ENCODE results near the gene SBF2.

DNA sequence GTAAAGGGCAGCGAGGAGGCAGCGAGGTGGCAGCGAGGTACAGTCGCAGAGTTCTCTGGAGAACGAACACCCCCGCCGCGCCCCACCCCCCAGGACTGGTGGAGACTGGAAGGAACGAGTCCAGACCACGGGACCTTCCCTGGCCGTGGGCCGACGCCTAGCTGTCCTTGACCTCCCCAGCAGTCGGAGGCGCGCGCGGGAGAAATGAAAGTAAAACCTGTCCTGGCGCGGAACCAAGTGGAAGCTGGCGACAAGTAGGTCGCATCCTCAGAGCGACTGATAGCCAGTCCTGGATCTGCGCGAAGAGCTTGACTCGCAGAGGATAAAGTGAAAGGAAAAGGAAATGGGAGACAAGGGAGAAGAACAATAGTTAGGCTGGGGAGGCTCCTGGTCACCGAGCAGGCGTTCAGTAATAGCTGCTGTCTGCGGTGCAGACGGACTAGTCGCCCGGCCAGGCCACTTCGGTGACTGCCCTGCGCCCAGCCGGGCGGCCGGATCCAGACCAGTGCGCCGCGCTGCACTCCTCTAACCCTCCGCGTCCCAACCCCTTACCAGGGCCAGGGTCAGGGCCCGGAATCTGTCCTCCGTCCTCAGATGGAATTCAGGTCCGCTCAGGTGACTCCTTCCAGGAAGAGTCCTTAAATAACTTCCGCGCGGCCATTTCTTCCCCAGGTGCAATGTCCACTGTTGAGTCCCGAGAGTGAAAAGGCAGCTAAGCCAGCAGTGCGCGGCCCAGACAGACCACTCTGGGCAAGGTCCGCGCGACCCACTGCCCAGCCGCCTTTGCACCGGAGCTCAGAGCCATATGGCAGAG is 8.9 kb upstream of the SBF2 start:
- TF ChIP-seq POLR2A (IDR thresholded peaks at IDR 0.05): no peak
- TF ChIP-seq, protein P1, sequence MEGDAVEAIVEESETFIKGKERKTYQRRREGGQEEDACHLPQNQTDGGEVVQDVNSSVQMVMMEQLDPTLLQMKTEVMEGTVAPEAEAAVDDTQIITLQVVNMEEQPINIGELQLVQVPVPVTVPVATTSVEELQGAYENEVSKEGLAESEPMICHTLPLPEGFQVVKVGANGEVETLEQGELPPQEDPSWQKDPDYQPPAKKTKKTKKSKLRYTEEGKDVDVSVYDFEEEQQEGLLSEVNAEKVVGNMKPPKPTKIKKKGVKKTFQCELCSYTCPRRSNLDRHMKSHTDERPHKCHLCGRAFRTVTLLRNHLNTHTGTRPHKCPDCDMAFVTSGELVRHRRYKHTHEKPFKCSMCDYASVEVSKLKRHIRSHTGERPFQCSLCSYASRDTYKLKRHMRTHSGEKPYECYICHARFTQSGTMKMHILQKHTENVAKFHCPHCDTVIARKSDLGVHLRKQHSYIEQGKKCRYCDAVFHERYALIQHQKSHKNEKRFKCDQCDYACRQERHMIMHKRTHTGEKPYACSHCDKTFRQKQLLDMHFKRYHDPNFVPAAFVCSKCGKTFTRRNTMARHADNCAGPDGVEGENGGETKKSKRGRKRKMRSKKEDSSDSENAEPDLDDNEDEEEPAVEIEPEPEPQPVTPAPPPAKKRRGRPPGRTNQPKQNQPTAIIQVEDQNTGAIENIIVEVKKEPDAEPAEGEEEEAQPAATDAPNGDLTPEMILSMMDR (IDR thresholded peaks at IDR 0.05): peak in 1 of 12 donors; percentile 8
